CD14-positive monocyte (primary cell): ENCODE data around the gene TACC2. TPM values are rescaled to one million over a fixed set of nuclear protein-coding genes. Genes with fewer than 3 reads are reported as not detected.

ENCODE experiments used
- DNase-seq, 3 donors: peaks; one replicate each; pipeline ENCODE4 v3.0.0-alpha.2; 2011 to 2022
- H2AFZ ChIP-seq: 2 replicates; pipeline ENCODE4 v1.6.0; 2012; ENCODE audit warnings: mild to moderate bottlenecking, low read depth, low read length, inconsistent platforms; ENCODE audit not compliant: insufficient read depth, poor library complexity, severe bottlenecking
- H3K27ac ChIP-seq, 2 donors: 1 replicate in 1 of 2; 2 replicates in 1 of 2; pipeline ENCODE4 v1.5.1; 2012 to 2013; ENCODE audit warnings: low read length in 2 of 2, control low read depth in 1 of 2, inconsistent platforms in 1 of 2, low read depth in 1 of 2, mild to moderate bottlenecking in 1 of 2
- H3K27me3 ChIP-seq, 2 donors: one replicate each; pipeline versions ENCODE4 v1.6.0 to v1.6.1; 2011 to 2013; ENCODE audit warnings: low read length in 2 of 2; ENCODE audit not compliant: control insufficient read depth in 2 of 2, insufficient read depth in 2 of 2
- H3K36me3 ChIP-seq, 2 donors: replicated peaks in 1 of 2; 1 replicate in 1 of 2; 2 replicates in 1 of 2; pipeline versions ENCODE4 v1.5.1 to v1.6.1; 2012 to 2013; ENCODE audit warnings: low read length in 2 of 2, control low read depth in 1 of 2, inconsistent platforms in 1 of 2, mild to moderate bottlenecking in 1 of 2; ENCODE audit not compliant: insufficient read depth in 2 of 2, control insufficient read depth in 1 of 2
- H3K4me1 ChIP-seq, 2 donors: 1 replicate in 1 of 2; 2 replicates in 1 of 2; pipeline versions ENCODE4 v1.5.1 to v1.6.1; 2012 to 2013; ENCODE audit warnings: low read length in 2 of 2, control low read depth in 1 of 2, inconsistent platforms in 1 of 2, mild to moderate bottlenecking in 1 of 2, moderate library complexity in 1 of 2; ENCODE audit not compliant: insufficient read depth in 2 of 2, control insufficient read depth in 1 of 2
- H3K4me2 ChIP-seq: replicated peaks from 2 replicates; pipeline ENCODE3; 2012; ENCODE audit warnings: low read length, moderate library complexity, mild to moderate bottlenecking; ENCODE audit not compliant: poor library complexity, severe bottlenecking; ENCODE audit errors: extremely low read depth
- H3K4me3 ChIP-seq, 3 experiments: fragments of 200-600 bp in 1 of 3; sonication (generic) in 1 of 3; replicated peaks in 1 of 3; 1 replicate in 2 of 3; 2 replicates in 1 of 3; pipeline ENCODE4 v1.5.1; 2011 to 2013; ENCODE audit warnings: low read length in 3 of 3, mild to moderate bottlenecking in 3 of 3, control low read depth in 2 of 3, low read depth in 2 of 3, inconsistent platforms in 1 of 3, moderate library complexity in 1 of 3
- H3K79me2 ChIP-seq: 2 replicates; pipeline ENCODE4 v1.6.0; 2012; ENCODE audit warnings: mild to moderate bottlenecking, control low read depth, inconsistent platforms, low read length, moderate library complexity; ENCODE audit not compliant: insufficient read depth
- H3K9ac ChIP-seq: 2 replicates; pipeline ENCODE4 v1.6.0; 2017; ENCODE audit warnings: low read length, mild to moderate bottlenecking; ENCODE audit not compliant: insufficient read depth, poor library complexity, severe bottlenecking
- H3K9me3 ChIP-seq, 2 donors: replicated peaks in 1 of 2; 1 replicate in 1 of 2; 2 replicates in 1 of 2; pipeline versions ENCODE4 v1.5.1 to v1.6.1; 2012 to 2013; ENCODE audit warnings: low read length in 2 of 2, control low read depth in 1 of 2; ENCODE audit not compliant: control insufficient read depth in 1 of 2, insufficient read depth in 1 of 2
- H4K20me1 ChIP-seq: 2 replicates; pipeline ENCODE4 v1.6.0; 2012; ENCODE audit warnings: mild to moderate bottlenecking, low read length, control low read depth, moderate library complexity; ENCODE audit not compliant: insufficient read depth
- H3K27ac Mint-ChIP-seq, 7 donors: one replicate each; pipeline ENCODE4 v1.8.0; 2020; ENCODE audit warnings: mild to moderate bottlenecking in 7 of 7, mixed read lengths in 7 of 7, moderate library complexity in 6 of 7, inconsistent platforms in 2 of 7
- H3K27me3 Mint-ChIP-seq, 3 donors: one replicate each; pipeline ENCODE4 v1.8.0; 2021 to 2022; ENCODE audit warnings: low read depth in 3 of 3, mild to moderate bottlenecking in 3 of 3, mixed read lengths in 3 of 3, moderate library complexity in 3 of 3, inconsistent platforms in 1 of 3
- H3K36me3 Mint-ChIP-seq, 2 donors: one replicate each; pipeline ENCODE4 v1.8.0; 2020; ENCODE audit warnings: mixed read lengths in 2 of 2, inconsistent platforms in 1 of 2, mild to moderate bottlenecking in 1 of 2
- H3K4me1 Mint-ChIP-seq: one replicate; pipeline ENCODE4 v1.8.0; 2020; ENCODE audit warnings: mild to moderate bottlenecking, mixed read lengths
- H3K4me3 Mint-ChIP-seq, 2 donors: one replicate each; pipeline ENCODE4 v1.8.0; 2020; ENCODE audit warnings: mild to moderate bottlenecking in 2 of 2, mixed read lengths in 2 of 2, moderate library complexity in 1 of 2
- H3K9me3 Mint-ChIP-seq, 7 donors: one replicate each; pipeline ENCODE4 v1.8.0; 2020 to 2022; ENCODE audit warnings: mixed read lengths in 7 of 7, mild to moderate bottlenecking in 6 of 7, moderate library complexity in 6 of 7, inconsistent platforms in 2 of 7
- CTCF ChIP-seq: fragments of 200-600 bp; IDR thresholded peaks from one replicate; pipeline ENCODE4 v1.8.0; 2022; ENCODE audit warnings: antibody characterized with exemption, mild to moderate bottlenecking
- WGBS: methylation state at CpG from one replicate; pipeline ENCODE4 v1.1.5; 2013; ENCODE audit warnings: missing lambda C conversion rate; ENCODE audit not compliant: insufficient coverage; 5-methylcytosine and 5-hydroxymethylcytosine counted together
- intact Hi-C, 2 donors: fragments of 100-400 bp; cut with micrococcal nuclease; formaldehyde crosslinking; loops; one replicate each; pipeline versions ENCODE4 v1.15.0 to v1.15.1; 2023
- polyA plus RNA-seq, 3 donors: library from polyadenylated mRNA; depleted of rRNA in 1 of 3; unstranded in 2 of 3; stranded (reverse) in 1 of 3; fragments of 300-500 nt in 2 of 3; fragments of >200 nt in 1 of 3; fragmentation: Illumina TruSeq in 2 of 3; gene quantifications; 1 replicate in 2 of 3; 2 replicates in 1 of 3; pipeline ENCODE4 v1.2.3, GENCODE V29; 2012 to 2021

TACC2 gene
- polyA plus RNA-seq, 3 donors: 0.03 TPM; not detected in 2

GRCh38 chr10:122273966-122274545 is 285.1 kb downstream of the TACC2 start:
- Histone ChIP-seq H3K4me3 (no peak overlapping the region), H3K27me3 (no peaks in the 10 kb centered on the region), H4K20me1 (no peaks in the 10 kb centered on the region), H3K79me2 (no peaks in the 10 kb centered on the region), H3K27ac (no peak overlapping the region), H3K9ac (no peak overlapping the region), H3K4me1 (no peaks in the 10 kb centered on the region), H3K9me3 (no peaks in the 10 kb centered on the region), H3K36me3 (no peaks in the 10 kb centered on the region), H2AFZ (no peak overlapping the region), H3K4me2 (no peak overlapping the region)
- no peak overlapping the region for H3K4me3 Mint-ChIP-seq
- H3K27ac Mint-ChIP-seq: no peak overlapping the region
- no peak for TF ChIP-seq CTCF
- H3K9me3 Mint-ChIP-seq: peaks cover 0 to 3% (median 0%) of the 10 kb centered on the region in 7 donors
- WGBS: 96% methylated on average over 4 of the region's 10 CpGs
- no peak for DNase-seq
- intact Hi-C loops: no loop called here
- no peaks in the 10 kb centered on the region for H3K4me1 Mint-ChIP-seq
- no peaks in the 10 kb centered on the region for H3K36me3 Mint-ChIP-seq
- H3K27me3 Mint-ChIP-seq: peaks cover 3 to 5% (median 5%) of the 10 kb centered on the region in 3 donors

- no peak overlapping the region for H3K4me3 Mint-ChIP-seq
- no peaks in the 10 kb centered on the region for H3K36me3 ChIP-seq
- no peaks in the 10 kb centered on the region for H3K4me1 Mint-ChIP-seq
- H3K4me1 ChIP-seq: no peaks in the 10 kb centered on the region
- H3K27ac Mint-ChIP-seq: no peak overlapping the region
- H3K9me3 ChIP-seq: no peaks in the 10 kb centered on the region
- no peak overlapping the region for H3K4me3 ChIP-seq
- intact Hi-C loops: no loop called here
- H3K36me3 Mint-ChIP-seq: no peaks in the 10 kb centered on the region
- H2AFZ ChIP-seq: no peak overlapping the region
- no peak overlapping the region for H3K4me2 ChIP-seq
- peaks cover under 1 to 10% (median 8%) of the 10 kb centered on the region in 3 donors for H3K27me3 Mint-ChIP-seq
- H3K79me2 ChIP-seq: no peaks in the 10 kb centered on the region
- no peak overlapping the region for H3K9ac ChIP-seq
- H3K27ac ChIP-seq: no peak overlapping the region
- DNase-seq: no peak
- no peak for TF ChIP-seq CTCF
- no peaks in the 10 kb centered on the region for H4K20me1 ChIP-seq
- peaks cover 0 to 3% (median 0%) of the 10 kb centered on the region in 7 donors for H3K9me3 Mint-ChIP-seq
- 95% methylated on average over 6 of the region's 6 CpGs for WGBS
- H3K27me3 ChIP-seq: no peaks in the 10 kb centered on the region
These were observed 287.7 kb downstream of the TACC2 start for GRCh38 chr10:122276611-122277208.
